ENCODE measurements around the gene EBPL. TPM values are rescaled to one million over a fixed set of nuclear protein-coding genes. Genes with fewer than 3 reads are reported as not detected.
"Not testable (repeated sequence)": the region's sequence is repeated elsewhere in the genome, so short reads cannot be mapped to it uniquely, and the experiment has no call there.

The EBPL gene
- polyA plus RNA-seq, 5 donors: 68.7 to 79.5 (median 75.0) TPM

DNA sequence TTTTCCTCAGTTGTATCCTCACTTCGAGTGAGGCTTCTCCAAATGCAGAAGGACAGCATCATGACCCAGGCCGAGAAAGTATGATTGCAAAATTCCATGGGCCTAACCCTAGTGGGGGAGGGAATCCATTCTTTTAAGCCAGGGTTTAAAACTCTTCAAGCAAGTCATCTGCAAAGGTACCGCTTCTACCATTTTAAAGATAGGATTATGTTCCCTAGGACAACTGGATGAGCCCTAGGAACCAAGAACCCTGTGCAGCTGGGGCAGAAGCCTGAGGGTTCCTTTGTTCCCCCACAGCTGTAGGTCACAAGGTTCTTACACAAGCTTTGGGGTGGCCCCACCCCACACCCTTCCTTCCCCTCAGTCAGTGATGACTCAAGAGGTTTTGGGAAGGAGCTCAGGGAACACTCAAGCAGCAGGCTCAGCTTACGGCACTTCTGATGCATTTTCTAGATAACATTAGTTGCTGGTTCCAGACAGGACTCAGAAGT, 49.4 kb downstream of the EBPL start:
- no peak for DNase-seq

DNA sequence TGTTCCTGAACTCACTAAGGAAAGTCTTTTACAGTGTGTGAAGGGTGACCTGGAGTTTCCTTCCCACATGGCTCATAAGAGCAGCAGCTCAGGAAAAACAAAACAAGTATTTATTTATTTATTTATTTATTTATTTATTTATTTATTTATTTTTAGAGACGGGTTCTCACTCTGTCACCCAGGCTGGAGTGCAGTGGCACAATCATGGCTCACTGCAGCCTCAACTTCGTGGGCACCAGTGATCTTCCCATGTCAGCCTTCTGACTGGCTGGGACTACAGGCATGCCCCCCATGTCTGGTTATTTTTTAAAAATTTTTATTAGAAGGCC, 52.6 kb downstream of the EBPL start:
- no peak for DNase-seq

DNA sequence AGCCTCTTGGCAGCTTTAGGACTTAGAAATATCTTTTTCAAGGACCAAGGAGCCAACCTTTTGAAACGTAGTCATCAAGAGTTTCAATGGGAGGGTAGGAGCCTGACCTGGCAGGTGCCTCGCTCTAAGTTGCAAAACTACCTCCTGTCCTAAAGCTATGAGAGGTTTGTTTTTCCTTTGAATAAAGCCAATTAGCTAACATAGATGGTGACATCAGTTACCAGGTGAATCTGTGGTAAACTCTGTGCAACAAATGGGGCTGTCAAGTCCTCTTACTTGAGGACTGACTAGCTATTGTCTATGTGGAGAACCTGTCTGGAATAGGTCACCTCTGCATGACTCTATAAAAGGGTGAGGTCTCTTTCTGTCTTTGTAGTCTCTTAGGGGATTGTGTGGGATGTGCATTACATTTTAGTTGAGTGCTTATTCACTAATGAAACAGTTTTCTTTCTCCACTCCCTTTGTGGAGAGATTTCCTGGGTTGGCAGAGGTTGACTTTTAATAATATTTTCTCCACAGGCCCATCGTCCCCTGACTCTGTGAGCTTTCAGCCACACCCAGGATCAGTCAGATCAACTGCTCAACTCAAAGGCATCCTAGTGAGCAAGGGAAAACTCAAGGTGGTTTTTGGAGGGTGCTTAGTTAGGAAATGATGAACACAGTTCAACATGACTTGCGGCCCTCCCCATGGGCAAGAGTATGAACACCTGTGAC, 53.1 kb downstream of the EBPL start:
- DNase-seq: no peak

DNA sequence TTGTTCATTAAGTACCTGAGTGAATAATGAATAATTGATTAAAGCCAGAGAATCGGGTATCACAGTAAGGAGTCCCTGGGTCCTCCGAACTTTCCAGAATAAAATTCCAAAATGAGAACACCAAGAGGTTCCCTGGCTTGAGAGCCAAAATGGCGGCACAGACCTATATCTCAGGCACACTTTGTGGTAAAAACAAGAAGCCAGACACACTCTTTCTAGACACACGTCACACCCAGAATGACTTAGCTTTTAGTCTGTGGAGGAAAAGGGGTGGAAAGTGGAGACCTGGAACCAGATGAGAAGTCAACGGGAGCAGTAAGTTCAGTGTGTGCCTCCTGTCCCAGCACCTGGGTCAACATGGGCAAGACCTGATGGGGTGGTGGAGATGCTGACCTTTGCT, 54.6 kb downstream of the EBPL start:
- no peak for DNase-seq

DNA sequence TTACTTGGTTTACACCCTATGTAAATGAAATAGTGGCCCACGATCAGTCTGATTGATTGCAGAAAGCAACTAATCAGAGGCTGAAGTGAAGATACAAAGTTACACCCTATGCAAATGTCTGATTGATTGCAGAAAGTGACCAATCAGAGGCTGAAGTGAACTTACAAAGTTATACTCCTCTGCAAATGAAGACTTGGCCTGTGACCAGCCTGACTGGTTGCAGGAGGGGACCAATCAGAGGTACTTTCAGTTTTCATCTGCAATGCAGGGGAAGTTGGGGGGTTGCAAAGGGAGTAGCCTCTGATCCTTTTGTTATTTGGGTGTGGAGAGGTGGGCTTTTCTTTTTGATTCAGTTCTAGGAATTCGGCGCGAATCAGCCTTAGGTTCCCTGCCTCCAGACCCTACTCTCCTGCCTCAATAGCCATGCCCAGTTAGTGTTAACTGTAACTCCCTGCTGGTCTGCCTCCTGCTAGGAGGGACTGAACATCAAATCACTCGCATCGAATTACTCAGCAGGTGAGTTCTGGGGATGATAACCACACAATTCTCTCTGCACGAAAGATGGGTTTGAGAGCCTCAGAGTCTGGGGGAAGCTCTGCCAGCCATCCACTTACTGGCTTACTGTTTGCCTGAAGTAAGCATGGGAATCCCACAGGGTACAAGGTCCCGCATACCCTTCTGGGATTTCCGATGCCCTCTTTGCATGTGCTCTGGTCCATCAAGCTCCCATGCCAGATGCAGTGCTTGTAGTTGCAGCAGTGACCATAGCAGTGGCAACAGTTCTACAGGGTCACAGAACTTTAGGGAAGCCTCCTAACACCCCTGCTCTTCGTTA, 55.5 kb downstream of the EBPL start:
- peak; percentile 49 to 56 for DNase-seq

DNA sequence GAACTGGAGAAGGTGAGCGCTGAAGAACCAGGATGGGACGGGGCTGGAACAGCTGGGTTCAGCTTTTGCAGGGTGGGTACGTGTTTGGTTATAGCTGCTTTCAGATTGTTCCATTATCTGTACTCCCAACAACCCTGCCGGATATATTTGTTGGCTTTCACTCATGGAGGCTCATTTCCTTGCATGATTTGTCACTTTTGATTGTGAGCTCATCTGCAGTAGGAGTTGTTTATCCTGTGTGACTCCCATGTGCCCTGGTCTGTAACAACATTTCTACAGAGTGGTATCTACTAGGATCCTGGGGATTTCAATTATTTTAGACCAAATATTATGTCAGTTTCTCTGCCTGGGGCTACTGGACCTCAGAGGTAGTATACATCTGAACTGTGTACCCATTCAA, 57.6 kb downstream of the EBPL start:
- DNase-seq: no peak

DNA sequence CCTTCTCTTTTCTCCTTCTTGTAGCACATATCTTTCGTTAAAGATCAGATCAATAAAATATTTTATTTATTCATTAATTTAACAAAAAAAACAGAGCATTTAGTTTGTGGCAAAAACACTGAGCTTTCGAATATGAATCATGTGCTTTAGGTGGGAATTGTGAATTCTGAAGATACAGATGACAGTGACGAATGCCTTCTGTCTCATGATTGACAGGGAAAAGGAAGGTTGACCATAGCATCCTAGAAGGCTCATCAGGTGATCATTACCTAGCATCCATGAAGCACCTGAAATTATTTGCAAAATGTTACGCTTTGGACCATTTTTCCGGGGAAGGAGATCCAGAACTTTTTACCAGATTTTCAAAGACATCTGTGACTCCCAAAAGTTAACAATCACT, 59.1 kb downstream of the EBPL start:
- no peak for DNase-seq

DNA sequence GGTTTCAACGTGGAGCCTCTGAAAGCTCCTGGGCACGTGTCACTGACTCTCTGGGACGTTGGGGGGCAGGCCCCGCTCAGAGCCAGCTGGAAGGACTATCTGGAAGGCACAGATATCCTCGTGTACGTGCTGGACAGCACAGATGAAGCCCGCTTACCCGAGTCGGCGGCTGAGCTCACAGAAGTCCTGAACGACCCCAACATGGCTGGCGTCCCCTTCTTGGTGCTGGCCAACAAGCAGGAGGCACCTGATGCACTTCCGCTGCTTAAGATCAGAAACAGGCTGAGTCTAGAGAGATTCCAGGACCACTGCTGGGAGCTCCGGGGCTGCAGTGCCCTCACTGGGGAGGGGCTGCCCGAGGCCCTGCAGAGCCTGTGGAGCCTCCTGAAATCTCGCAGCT, 60.7 kb downstream of the EBPL start:
- no peak for DNase-seq

DNA sequence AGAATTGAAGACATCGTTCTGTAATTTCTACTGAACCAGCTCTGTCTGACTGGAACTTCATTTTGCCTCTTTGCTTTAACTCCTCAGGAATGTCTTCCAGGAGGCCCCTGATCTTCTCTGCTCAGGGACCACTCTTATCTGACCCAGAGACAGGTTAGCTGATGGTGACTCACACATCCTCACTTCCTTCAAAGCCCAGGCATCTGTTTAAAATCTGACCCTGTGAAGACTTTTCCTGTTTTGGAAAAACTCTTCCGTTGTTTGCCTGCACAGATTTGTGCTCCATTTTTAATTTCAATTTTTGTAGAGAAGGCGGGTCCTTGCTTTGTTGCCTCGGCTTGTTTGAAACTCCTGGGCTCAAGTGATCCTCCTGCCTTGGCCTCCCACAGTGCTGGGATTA, 61.3 kb downstream of the EBPL start:
- DNase-seq: no peak

DNA sequence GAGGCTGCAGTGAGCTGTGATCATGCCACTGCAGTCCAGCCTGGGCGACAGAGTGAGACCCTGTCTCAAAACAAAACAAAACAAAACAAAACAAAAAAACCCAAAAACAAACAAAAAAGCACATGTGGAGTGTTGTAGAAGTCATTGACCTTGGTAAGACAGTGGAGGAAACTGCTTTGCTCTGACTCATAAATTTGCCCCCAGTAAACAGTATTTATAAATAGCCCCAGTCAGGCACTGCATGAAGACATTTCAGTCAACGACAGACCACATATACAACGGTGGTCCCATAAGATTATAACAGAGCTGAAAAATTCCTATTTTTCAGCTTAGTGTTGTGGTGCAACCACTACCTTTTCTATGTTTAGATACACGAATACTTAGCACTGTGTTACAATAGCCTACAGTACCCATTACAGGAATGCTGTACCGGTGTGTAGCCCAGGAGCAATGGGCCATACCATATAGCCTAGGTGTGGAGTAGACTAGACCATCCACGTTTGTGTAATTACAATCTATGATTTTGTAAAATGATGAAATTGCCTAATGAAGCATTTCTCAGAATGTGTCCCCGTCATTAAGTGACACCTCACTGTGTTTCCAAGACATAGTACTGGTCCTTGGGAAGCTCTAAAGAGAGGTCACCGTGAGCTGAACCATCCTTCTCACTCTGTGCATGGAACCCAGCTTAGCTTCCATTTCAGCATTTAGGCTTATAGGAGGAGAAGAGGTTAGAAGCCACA, 61.9 kb downstream of the EBPL start:
- DNase-seq: no peak

DNA sequence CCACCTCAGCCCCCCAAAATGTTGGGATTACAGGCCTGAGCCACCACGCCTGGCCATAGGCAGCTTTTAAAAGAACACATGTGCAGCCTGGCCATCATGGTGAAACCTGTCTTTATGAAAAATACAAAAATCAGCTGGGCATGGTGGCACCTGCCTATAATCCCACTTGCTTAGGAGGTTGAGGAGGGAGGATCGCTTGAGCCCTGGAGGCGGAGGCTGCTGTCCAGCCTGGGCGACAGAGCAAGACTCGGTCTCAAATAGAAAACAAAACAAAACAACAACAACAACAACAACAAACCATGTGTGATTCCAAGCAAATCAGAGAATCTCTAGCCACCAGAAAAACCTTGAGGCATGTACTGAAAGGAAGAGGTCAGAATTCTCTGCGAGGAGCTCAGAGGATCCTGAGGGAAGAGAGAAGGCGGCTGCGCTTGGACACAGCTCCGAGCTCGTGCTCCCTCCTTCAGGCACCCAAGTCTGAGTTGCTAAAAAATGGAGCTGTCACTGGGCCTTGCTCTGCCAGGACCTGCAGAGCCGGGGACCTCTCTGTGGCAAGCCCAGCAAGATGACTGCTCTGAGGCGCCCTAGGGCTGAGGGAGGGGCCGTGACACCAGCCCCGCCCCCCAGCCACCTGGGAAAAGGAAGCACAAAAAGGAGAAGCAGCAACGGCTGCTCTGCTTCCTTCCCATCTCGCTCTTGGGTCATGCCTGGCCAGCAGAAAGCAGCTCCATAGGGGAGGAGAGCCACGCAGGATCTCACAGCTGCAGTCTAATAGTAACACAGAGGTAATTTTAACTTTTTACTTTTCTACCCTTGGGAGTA, 63.2 kb downstream of the EBPL start, which contains the start of gene ARL11:
ARL11 (plus strand) TSS at position 677 of the 822 bp plus-strand sequence. CDS start 1,941 bp downstream, outside the sequence.
- no peak for DNase-seq

DNA sequence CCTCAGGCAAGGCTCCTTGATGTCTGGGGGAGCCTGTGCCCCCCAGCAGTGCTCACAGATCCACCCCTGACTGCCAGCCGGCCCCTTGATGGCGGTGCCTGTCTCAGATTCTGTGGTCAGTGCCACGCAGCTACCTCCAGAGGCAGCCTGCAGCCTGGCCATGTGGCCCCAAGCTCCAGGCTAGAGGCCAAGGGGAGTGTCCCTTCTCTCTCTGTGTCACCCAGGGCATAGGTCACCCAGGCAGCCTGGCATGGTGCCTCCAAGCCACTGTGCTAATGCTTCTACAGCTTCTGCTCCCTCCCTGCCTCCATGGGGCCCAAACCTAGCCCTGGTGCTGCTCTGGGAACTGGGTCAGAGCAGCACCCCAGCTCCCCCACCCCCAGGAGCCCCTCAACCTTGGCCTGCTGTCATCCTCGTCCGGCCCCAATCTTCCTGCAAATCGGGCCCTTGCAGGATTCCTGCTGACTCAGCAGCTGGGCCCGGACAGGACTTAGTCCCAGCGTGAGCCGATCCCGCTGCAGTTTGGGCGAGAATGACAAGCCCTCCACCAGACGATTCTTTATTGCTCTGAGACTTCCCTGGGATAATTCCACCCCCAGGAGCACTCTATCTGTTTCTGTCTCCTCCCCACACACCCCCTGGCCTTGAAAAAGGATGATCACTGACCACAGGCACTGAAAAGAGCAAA, 65.8 kb downstream of the EBPL start:
- DNase-seq: no peak

DNA sequence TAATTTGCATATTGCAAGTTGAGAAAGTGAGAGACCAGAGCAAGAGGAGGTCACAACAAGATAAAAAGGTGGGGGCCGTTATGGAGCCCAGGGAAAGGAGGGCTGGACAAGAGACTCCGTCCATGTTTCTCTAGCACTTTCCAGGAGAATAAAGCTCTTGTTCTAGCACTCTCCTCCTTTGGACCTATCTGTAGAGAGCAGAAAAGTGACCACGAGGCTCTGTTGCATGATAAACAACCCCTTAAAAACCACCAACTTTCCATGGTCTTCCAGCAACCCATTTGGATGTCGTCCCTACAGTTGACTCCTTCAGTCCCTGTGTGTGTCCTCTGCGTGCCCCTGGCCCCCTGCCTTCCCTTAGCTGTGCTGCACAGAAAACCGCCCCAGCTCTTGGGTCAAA, 67.1 kb downstream of the EBPL start:
- DNase-seq: no peak

DNA sequence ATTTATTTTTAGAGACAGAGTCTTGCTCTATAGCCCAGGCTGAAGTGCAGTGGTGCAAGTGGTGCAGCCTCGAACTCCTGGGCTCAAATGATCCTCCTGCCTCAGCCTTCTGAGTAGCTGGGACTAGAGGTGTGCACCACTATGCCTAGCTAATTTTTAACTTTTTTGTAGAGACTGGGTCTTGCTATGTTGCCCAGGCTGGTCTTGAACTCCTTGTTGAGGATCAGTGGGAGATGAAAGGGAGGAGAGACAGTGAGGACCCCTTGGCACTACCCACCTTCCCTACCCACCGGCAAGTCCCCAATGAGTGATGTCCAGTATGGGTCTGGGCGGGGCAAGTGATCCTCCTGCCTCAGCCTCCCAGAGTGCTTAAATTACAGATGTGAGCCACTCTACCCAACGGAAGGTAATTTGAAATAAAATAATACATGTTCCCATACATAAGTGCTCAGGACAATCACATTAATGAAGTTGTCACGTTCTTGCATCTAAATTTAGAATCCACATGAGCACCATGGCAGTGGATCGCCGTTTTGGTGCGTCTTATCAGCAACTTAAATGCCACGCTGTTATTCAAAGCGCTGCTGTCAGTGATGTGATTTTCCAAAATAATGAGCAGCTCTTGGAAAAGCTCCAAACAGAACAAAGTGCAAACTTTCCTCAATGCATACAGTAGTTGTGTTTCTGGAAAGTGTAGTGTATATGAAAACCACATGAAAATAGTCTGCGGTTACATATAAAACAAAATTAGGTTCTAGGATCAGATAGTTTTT, 68.9 kb downstream of the EBPL start:
- DNase-seq: no peak

DNA sequence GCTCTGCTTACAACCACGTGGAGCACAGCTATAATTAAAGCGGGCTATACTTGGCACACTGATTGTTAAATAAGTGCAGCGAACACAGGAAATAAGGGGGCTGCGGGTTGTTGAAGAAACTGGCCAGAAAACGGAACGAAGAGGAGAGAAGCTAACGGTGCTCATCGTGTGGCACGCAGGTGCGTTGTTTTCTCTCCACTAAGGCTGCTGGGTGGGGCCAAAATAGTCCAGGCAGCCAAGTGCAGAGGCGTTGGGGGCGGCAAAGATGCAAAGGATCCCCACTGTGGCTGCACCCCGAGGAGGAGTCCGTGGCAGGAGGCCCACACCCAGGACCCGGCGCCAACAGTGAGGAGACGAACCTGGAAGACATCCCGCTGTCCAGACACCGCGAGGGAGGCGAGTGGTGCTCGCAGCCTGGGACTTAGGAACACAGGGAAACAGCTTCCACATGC, 71.1 kb downstream of the EBPL start:
- DNase-seq: no peak

DNA sequence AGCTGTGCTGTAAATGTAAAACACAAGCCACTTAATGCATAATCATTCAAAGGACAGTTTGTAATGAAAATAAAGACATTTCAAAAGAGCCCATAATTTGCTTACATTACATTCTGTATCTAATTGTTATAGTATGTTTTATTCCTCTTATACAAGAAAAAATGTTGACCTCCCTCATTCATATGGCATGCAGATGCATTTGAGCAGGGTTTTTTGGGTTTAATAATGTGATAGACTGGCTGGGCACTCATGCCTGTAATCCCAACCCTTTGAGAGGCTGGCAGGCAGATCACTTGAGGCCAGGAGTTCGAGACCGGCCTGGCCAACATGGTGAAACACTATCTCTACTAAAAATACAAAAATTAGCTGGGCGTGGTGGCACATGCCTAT, 74.6 kb downstream of the EBPL start:
- no peak for DNase-seq

DNA sequence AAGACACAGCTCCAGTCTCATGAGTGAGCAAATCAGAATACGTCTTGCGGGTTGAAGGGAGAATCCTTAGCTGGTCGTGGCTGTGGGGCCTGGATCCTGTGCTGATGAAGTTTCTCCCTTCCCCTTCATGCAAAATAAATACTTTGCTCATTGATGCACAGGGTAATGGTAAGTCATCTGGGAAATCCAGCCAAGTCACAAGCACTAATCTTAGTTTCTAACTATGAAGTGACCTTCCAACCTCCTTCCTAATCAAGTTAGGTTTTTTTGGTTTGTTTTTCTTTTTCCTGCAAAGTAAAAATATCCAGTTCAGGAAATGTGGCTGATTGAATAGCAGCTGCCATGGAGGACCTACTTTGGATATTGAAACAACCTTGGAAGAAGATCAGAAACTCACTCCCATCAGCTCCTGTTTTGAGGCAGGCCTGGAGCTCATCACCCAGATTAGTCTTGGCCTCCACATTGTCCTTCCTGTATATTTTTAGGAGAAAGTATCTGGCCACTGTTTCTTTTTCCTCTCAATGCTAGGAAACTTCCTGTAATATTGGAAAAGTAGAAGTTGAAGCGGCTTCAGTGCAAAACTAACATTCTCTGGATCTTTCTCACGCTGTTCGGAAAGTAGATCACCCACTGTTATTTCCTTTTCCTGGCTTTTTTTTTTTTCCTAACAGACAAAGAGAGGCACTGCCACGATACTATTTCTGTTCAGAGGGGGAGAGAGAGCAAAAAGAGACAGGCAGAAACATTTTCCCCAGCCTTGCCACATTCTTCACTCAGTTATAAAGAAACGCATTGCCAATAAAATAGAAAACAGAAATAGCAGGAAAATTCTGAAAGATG, 75.2 kb downstream of the EBPL start:
- no peak for DNase-seq

DNA sequence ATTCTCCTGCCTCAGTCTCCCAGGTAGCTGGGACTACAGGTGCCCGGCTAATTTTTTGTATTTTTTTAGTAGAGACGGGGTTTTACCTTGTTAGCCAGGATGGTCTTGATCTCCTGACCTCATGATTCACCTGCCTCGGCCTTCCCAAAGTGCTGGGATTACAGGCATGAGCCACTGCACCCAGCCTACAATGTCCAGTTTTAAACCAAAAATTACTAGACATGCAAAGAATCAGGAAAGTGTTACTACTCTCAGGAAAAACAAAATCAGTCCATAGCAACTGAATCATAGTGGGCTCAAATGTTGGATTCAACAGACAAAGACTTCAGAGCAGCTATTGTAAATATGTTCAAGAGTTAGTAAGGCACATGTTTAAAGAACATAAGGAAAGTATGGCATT, 79.2 kb downstream of the EBPL start:
- not testable (repeated sequence) for DNase-seq
